HG02943 (cell line): ENCODE data around the gene RIPOR3.
"Not testable (repeated sequence)": the region's sequence is repeated elsewhere in the genome, so short reads cannot be mapped to it uniquely, and the experiment has no call there.

Experiments used
- ATAC-seq: cut with Tn5 transposase; IDR thresholded peaks from one replicate; pipeline ENCODE4 v1.9.1; 2021; ENCODE audit warnings: mild to moderate bottlenecking, low read depth, moderate library complexity; ENCODE audit not compliant: unreplicated experiment

The RIPOR3 gene

DNA sequence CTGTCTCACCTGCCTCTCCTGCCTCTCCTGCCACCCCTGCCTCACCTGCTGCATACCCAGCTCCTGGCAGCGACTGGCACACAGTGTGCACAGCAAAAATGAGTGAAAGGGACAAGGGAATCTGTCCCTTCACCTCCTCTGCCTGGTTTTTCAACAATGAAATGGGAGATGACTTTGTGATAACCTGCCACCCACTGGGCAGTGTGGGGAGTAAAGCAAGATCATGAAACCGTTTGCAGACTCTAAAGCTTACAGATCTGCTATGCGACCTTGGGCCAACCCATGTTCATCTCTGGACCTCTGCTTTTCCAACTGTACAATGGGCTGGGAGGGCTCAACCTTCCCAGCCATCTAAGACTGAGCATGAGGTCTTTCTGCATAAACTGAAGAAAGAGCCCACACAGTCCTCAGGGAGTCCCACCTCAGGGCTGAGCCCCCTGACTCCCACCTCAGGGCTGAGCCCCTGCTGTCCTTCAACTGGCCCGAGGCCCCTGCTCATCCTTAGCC, 81.1 kb downstream of the RIPOR3 start:
- ATAC-seq: no peak

DNA sequence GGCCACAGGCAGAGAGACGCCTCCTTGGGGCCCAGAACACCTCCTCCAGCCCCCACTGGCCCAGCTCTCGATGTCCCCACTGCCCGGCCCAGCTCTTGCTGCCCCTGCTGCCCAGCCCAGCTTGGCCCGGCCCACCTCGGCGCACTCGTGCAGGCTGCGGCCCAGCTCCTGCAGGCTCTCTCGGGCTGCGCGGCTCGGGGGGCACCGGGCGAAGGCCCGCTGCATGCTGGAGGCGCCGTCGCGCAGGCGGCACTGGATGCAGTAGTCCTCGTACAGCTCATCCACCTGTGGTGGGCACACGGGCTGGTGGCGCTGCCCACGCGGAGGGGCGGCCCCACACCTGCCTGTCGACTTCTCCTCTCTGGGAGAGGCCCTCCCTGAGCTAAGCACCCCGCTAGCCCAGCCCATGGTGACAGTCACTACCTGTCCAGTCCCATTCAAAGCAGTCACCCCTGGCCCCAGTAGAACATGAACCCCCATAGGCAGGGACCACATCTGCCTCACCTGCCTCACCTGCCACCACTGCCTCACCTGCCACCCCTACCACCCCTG, 81.8 kb downstream of the RIPOR3 start:
- ATAC-seq: no peak

DNA sequence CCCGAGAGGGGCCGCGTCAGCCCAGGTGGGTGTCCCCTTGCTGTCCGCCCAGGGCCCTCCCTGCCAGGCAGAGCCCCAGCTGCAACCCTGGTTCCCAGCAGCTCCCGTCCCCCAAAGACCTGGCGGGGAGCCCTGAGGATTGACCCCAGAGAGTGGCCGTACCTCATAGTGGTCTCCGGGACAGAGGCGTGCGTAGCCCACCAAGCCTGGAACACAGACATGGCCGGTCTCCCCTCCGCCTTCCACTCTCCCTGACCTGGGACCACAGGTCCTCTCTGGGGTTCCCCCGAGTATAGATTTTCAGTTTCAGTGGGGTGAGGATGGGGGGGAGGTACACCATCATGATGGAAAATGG, 82.6 kb downstream of the RIPOR3 start:
- no peak for ATAC-seq

DNA sequence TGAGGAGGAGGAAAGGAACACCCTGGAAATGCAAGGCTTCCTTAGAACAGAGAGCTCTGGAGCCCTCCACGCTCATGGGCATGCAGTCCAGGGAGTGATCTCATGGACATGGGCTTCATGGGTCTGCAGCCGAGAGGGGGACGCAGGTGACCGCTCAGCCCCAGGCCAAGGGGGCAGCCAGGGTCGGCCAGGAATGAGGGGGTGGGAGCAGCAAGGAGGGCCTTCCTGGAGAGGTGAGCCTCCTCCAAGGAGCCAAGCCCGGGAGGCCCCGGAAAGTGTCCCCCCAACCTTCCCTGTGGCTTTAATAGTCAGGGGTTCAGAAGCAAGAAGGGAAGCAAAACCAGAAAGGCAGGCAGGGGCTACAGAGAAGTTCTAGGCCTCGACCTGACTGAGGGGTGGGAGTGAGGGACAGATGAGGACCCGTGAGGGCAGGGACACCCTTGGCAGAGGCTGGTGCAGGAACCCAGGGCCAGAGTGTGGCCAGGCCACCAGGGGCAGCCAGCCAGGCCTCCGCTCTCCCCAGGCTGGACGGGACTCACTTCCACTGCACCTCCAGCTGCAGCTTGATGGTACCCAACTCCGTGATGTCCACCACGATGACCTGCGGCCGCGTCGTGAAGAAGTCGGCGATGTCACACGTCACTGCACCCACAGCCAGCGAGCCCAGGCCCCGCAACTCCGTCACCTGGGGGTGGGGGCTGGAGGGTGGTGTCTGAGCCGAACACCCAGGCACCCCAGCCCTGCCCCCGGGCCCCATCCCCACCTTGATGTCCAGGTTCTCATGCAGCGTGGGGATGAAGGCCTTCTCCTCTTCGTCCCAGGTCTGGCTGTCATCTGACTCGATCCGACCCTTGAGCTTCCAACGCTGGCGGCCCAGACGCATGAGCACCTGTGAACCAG, 83.2 kb downstream of the RIPOR3 start:
- ATAC-seq: no peak

DNA sequence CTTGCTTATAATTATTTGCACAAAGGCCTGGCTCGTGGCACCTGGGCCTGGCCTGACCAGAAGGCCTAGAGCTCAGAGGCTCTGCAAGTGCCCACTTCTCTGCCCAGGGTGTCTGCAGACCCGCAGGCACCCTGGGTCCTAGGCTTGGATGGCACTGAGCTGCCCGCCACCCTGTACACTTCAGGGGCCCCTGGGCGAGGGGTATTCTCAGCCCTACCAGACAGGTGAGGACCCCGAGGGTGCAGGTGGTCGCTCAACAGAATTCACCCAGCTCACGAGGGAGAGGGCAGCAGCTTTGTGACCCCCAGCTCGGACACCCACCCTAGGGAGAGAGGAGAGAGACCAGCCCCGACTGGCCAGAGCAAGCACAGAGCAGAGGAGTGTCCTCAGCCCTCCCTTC, 83.9 kb downstream of the RIPOR3 start:
- ATAC-seq: no peak

DNA sequence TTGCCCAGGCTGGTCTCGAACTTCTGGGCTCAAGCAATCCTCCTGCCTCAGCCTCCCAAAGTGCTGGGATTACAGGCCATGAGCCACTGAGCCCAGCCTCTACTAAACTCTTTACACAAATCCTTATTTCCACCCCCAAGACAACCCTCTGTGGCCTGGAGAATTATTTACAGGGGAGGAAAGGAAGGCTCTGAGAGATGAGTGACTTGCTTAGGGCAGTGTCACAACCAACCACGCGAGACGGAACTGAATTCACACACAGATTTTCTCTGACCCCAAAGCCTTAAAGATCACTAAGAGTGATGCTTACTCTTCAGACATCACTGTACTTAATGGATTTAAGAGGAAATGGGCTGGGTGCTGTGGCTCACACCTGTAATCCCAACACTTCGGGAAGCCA, 86.2 kb downstream of the RIPOR3 start:
- no peak for ATAC-seq

DNA sequence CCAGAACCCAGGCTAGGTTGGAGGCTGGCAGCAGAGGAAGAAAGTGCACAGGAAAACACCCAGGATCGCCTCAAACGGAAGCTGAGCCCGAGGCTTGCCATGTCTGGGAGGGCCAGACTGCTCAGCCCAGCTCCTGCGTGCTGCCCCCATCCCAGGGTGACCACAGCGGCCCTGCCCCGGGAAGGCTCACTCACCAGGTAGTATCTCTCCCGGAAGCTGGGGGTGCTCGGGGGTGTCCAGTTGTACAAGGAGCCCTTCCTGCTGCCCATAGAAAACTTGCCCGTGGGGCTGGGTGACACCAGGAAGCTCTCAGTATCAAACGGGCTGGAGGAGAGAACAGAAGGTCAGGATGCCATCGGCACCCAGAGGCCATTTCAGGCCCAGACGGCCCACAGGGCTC, 86.9 kb downstream of the RIPOR3 start:
- no peak for ATAC-seq

DNA sequence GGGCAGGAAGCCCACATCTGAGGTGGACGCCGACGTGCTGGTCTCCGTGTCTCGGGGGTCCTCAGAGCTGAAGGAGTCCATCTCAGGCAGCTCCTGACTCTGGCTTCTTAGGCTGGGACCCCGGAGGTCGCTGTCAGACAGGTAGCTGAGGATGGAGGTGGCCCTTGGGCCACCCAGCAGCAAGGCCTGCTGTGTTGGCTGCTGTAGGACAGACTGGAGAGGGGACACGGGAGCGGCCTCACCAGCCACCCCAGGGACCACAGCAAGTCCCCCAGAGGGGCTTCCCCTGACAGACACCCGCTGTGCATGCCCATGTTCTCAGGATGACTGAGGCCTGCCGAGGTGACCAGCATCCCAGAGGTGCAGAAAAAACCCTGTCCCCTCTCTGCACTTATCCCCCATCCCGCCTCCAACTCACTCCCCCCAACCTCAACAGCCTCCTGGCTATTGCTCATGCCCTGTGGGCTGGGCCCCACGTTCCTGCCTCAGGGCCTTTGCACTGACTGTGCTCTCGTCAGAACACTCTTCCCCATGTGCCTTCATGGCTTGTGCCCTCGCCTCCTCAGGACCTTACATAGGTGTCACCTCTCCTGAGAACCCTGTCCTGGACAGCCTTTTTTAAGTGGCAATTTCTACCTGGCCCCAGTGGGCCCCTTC, 88.8 kb downstream of the RIPOR3 start:
- ATAC-seq: no peak

DNA sequence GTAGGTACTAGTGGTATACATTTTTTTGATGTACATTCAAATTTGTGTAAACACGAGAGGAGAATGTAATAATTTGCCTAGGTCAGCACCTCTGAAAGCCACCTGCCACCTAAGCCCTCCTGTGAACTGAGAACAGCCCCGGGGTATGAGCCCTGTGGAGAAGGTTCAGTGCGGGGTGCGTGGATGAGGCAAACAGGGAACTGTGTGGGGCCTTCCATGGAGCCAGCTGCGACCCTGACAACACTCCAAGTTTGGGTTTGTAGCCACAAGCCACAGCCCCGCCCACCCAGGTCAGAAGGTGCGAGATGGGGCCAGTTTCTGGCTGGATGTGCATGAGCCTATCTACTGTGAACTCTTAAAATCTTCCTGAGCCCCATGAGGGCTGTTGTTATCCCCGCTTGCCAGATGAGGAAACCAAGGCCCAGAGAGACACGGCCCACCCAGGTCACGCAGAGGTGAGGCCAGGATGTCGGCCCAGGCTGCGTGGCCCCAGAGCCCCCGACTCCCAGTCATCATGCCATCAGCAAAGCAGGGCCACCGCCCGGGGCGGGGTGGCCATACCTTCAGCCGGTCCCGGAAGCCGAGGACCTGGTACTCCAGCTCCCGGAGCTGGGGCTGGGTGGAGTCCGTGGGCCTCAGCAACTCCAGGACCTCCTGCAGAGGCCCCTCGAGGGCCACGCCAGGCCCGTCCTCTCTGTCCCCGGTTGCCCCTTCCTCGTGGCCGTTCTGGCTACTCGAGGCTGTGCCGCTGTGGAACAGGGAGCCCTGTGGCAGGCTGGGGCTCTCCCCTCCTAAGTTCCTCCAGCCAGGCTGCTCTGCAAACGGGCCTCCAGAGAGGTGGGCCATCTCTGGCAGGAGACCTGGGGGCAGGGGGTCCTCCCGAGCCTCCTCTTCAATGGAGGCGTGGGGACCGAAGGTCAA, 89.6 kb downstream of the RIPOR3 start:
- ATAC-seq: no peak

DNA sequence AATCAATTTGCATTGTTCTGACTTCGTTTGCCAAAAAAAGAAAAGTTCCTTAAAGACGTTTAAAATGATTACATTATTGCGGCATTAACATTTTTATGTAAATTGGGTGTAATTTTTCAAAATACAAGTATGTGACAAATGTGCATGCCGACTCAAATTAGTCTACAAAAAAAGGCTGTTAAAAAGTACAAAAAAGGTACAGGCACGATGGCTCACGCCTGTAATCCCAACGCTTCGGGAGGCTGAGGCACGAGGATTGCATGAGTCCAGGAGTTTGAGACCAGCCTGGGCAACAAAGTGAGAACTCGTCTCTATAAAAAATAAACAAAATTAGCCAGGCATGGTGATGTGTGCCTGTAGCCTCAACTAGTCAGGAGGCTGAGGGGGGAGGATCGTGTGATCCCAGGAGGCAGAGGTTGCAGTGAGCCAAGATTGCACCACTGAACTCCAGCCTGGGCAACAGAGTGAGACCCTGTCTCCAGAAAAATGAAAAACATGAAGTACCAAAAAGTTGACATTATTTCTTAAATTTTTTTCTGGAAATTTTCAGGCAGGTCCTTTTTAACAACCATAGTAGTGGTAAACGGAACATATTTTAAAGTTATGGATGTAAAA, 91.0 kb downstream of the RIPOR3 start:
- ATAC-seq: no peak

DNA sequence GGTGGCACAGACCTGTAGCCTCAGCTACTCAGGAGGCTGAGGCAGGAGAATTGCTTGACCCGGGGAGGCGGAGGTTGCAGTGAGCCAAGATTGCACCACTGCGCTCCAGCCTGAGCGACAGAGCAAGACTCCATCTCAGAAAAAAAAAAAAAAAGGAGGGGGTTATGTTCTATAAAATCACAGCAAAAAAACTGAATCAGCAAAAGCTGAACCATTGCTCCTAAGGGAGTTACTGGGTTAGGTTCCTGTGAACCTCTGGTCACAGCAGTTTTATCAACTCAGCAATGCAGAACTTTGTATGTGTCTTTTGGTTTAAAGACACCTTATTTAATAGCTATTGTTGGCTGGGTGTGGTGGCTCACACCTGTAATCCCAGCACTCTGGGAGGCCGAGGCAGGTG, 92.6 kb downstream of the RIPOR3 start:
- ATAC-seq: not testable (repeated sequence)

DNA sequence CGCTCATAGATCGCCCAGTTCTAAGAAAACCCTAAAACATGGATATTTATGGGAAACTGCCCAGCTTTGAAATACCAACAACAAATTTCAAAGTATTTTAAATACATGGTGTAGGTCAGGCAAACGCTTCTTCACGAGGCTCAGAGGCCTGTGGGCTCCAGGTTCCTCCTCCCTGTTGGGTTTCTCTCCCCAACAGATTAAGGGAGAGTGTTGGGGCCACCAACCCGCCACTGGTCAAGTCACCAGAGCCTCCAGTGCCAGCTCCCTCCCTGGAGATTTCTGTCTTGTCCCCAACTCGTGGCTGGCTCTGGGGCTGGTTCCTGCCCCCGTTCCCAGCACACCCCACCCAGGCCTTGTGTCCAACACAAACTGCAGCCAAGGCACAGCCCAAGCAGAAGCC, 93.3 kb downstream of the RIPOR3 start:
- no peak for ATAC-seq

DNA sequence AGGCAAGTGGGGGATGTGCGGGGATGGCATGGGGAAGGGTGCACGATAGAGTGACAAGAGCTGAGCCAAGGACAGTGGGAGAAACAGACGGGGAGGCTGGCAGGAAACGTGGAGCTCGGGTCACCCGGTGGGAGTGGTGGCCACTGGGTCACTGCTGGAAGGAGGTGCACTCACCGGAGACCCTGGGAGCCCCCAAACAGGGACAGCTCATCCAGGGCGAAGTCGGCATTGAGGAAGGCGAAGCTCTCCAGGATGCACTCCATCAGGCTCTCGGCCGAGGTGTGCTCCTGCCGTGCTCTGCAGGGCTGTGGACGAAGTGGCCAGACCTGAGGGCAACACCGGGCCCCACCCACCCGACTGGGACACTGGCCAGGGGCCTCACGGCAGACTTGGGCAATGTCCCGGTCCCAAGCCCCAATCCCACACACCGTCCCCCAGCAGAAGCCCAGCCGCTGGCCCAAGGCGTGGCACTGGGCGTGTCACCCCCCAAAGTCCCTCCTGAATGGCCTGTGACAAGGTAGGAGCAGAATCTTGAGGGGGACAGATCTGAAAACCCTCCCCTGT, 93.9 kb downstream of the RIPOR3 start:
- ATAC-seq: no peak

DNA sequence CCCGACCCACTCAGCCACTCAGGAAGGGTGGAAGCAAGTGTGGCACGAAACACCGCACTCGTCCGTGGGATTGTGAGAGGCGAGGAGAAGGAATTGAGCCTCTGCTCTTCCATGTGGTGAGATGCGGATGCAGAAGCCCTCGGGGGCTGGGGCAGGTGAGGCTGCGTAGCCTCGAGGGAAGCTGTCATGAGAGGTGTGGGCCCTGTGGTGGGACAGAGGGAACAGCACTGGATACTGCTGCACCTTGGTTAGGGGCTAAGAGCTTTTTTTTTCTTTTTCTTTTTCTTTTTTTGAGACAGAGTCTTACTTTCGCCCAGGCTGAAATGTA, 94.7 kb downstream of the RIPOR3 start:
- no peak for ATAC-seq

DNA sequence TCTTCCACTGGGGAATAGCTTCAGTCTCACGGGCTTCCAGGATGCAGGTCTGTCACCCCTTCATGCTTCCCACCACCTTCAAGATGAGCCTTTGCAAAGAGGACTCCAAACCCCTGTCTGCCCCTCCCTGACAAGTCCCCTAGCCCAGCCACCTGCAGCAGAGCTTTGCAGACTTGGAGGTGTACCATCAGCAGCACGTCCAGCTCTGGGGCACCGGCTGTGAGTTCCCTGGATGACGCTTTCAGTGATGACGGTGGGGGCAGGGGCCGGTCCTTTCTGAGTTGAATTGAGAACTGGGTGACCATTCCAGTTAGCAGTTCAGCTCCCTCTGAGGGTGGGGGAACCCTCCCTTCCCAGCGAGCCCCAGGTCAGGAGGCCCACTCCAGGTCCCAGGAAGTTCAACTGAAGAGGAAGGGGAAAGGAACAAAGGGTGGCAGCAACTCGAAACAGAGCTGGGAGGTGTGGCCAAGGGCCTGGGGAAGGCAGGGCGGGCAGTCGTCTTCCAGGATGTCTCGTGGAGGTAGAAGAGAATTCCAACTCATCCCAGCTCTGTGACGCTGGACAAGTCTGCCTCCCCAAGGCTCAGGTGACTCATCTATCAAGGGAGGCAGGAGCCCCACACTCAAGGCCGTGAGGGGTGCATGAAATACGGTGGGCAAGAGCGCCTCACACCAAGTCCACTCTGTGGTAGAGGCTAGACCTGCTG, 95.2 kb downstream of the RIPOR3 start:
- no peak for ATAC-seq

DNA sequence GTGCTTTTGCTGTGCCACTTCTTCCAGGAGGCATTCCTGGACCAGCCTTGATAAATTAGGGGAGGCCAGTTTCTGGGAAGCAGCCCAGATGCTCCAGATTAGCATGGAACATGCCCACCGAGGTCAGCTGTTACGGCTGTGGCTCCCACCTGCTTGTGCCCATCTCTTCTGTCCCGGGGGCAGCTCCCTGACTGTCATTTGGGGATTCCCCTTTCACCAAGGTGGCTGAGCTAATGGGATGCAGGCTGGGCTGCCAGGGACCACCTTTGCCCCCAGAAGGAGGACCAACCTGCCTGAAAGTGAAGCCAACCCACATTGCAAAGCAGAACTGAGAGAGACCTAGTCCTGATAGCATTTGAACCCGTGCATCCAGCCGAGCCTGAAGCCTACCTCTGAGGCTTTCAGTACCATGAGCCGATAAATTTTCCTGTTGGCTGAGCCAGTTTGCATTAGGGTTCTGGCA, 95.9 kb downstream of the RIPOR3 start:
- no peak for ATAC-seq

DNA sequence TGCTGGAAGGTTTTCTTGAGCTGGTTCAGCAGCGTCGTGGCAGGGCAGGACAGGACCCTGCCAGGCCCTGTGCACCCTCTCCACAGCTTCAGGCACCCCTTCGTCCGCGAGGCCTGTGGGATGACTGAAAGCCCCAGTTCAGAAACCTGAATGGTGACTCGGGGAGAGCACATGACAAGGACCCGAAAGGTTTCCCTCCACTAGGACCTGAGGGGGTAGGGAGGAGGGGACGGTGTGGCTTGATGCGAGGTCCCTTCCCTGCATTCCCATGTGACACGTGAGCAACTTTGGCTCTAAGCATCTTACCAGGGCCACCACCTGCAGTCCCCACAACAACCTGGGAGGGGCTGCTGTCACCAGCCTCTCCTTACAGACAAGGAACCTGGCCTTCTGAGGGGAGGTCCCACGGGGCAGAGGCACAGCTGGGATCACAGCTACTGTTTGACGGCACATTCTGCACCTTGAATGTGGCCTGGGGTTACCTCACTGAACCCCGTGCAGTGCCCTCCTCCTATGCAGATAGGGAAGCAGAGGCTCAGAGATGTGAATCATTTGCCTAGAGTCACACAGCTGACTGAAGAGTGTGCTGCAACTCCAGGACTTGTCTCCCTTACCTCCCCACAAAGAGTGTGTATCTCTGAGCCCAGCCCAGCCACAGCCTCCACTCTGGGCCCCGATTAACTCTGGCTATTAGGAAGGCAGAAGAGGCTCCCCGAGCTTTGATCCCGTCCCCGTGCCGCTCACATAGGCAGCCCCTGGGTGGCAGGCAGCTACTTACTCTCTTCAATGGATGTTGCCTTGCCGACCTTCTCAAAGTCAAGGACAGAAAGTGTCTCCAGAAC, 96.5 kb downstream of the RIPOR3 start:
- ATAC-seq: no peak

DNA sequence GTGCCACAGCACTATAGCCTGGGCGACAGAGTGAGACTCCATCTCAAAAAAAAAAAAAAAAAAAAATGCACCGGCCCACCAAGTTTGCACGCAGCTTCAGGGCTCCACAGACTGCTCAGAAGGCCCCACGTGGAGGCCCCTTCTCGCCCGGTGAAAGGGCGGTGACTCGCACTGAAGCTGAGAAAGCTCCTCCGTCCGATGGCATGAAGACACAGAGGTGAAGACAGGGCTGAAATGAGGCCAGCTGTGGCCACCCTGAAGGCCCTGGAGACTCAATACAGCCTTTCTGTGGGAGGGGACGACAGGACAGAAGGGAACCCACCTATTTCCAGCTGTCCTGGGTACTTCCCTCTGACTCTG, 97.1 kb downstream of the RIPOR3 start:
- no peak for ATAC-seq

DNA sequence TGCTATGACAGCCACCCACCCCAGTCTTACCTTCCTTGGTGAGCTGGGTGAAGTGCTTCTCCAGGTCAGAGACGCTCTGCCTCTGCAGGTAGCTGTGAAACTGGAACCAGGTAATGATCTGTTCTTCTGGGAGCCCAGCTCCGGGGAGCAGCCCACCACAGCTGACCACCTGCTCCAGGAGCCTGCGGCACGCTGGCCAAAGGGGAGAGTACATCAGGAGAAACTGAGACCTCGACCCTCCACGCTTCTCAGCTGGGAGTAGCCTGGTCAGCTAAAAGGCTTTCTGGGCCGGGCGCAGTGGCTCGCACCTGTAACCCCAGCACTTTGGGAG, 98.4 kb downstream of the RIPOR3 start:
- ATAC-seq: no peak
